H9 (cell line): ENCODE data around the gene TRMT44. TPM values are rescaled to one million over a fixed set of nuclear protein-coding genes. Genes with fewer than 3 reads are reported as not detected.
A peak's percentile ranks its signal among the peaks of the same experiment; 100 is the strongest.

Source experiments
- DNase-seq: peaks from one replicate; pipeline ENCODE4 v3.0.0-alpha.2; 2017
- H2AFZ ChIP-seq: one replicate; pipeline ENCODE4 v1.6.1; 2013; ENCODE audit warnings: mild to moderate bottlenecking, low read length, control low read depth, moderate library complexity
- H2AK5ac ChIP-seq: 2 replicates; pipeline ENCODE4 v1.6.1; 2013; ENCODE audit warnings: low read length, control low read depth, mixed read lengths; ENCODE audit not compliant: insufficient read length
- H2BK120ac ChIP-seq: one replicate; pipeline ENCODE4 v1.6.1; 2013; ENCODE audit warnings: low read depth, mild to moderate bottlenecking, low read length, control low read depth, inconsistent platforms; ENCODE audit not compliant: poor library complexity, severe bottlenecking
- H2BK12ac ChIP-seq: 2 replicates; pipeline ENCODE4 v1.6.1; 2013; ENCODE audit warnings: low read length, control low read depth, mixed read lengths, low read depth; ENCODE audit not compliant: insufficient read length
- H2BK15ac ChIP-seq: 2 replicates; pipeline ENCODE4 v1.6.1; 2013; ENCODE audit warnings: low read depth, low read length, control low read depth
- H2BK20ac ChIP-seq: one replicate; pipeline ENCODE4 v1.6.1; 2013; ENCODE audit warnings: low read depth, mild to moderate bottlenecking, low read length, control low read depth, inconsistent platforms; ENCODE audit not compliant: poor library complexity, severe bottlenecking
- H2BK5ac ChIP-seq: 2 replicates; pipeline ENCODE4 v1.6.1; 2013; ENCODE audit warnings: low read length, control low read depth, mixed read lengths; ENCODE audit not compliant: insufficient read length
- H3K14ac ChIP-seq: 2 replicates; pipeline ENCODE4 v1.6.1; 2013; ENCODE audit warnings: low read length, control low read depth; ENCODE audit not compliant: insufficient read depth
- H3K18ac ChIP-seq: 2 replicates; pipeline ENCODE4 v1.6.1; 2013; ENCODE audit warnings: low read depth, mild to moderate bottlenecking, mixed read lengths, low read length, control low read depth; ENCODE audit not compliant: insufficient read length
- H3K23ac ChIP-seq: 2 replicates; pipeline ENCODE4 v1.6.1; 2013; ENCODE audit warnings: low read length, control low read depth, mixed read lengths, low read depth; ENCODE audit not compliant: insufficient read length
- H3K23me2 ChIP-seq: 2 replicates; pipeline ENCODE4 v1.6.1; 2013; ENCODE audit warnings: low read depth, mild to moderate bottlenecking, mixed read lengths, low read length, control low read depth; ENCODE audit not compliant: insufficient read length, poor library complexity, severe bottlenecking
- H3K27ac ChIP-seq: 2 replicates; pipeline ENCODE4 v1.5.1; 2013; ENCODE audit warnings: low read length, control low read depth, mixed read lengths, low read depth; ENCODE audit not compliant: insufficient read length
- H3K27me3 ChIP-seq: 2 replicates; pipeline ENCODE4 v1.6.1; 2013; ENCODE audit warnings: low read length, control low read depth, inconsistent platforms; ENCODE audit not compliant: insufficient read depth
- H3K4ac ChIP-seq: 2 replicates; pipeline ENCODE4 v1.6.1; 2013; ENCODE audit warnings: low read depth, mild to moderate bottlenecking, control low read depth, inconsistent platforms, low read length, moderate library complexity
- H3K4me1 ChIP-seq: 2 replicates; pipeline ENCODE4 v1.6.1; 2013; ENCODE audit warnings: low read length, control low read depth, inconsistent platforms; ENCODE audit not compliant: insufficient read depth
- H3K4me2 ChIP-seq: 2 replicates; pipeline ENCODE4 v1.6.1; 2013; ENCODE audit warnings: low read length, control low read depth, mixed read lengths; ENCODE audit not compliant: insufficient read length, insufficient read depth
- H3K56ac ChIP-seq: 2 replicates; pipeline ENCODE4 v1.6.1; 2013; ENCODE audit warnings: low read depth, mild to moderate bottlenecking, mixed read lengths, low read length, control low read depth; ENCODE audit not compliant: insufficient read length
- H3K79me1 ChIP-seq: 2 replicates; pipeline ENCODE4 v1.6.1; 2013; ENCODE audit warnings: low read depth, mild to moderate bottlenecking, moderate library complexity, low read length, control low read depth, inconsistent platforms; ENCODE audit not compliant: insufficient read depth, poor library complexity, severe bottlenecking
- H3K79me2 ChIP-seq: 2 replicates; pipeline ENCODE4 v1.6.1; 2013; ENCODE audit warnings: low read length, control low read depth, inconsistent platforms; ENCODE audit not compliant: insufficient read depth
- H3K9ac ChIP-seq: 2 replicates; pipeline ENCODE4 v1.6.1; 2013; ENCODE audit warnings: low read length, control low read depth, mixed read lengths; ENCODE audit not compliant: insufficient read length; ENCODE audit errors: extremely low read depth
- H3K9me3 ChIP-seq: one replicate; pipeline ENCODE4 v1.6.1; 2013; ENCODE audit warnings: low read depth, low read length, inconsistent platforms; ENCODE audit not compliant: control insufficient read depth
- H3T11ph ChIP-seq: one replicate; pipeline ENCODE4 v1.6.1; 2013; ENCODE audit warnings: mild to moderate bottlenecking, low read length, control low read depth, inconsistent platforms
- H4K20me1 ChIP-seq: one replicate; pipeline ENCODE4 v1.6.1; 2013; ENCODE audit not compliant: control insufficient read depth, insufficient read length, insufficient read depth
- H4K5ac ChIP-seq: 2 replicates; pipeline ENCODE4 v1.6.1; 2013; ENCODE audit warnings: low read depth, mild to moderate bottlenecking, mixed read lengths, low read length, control low read depth; ENCODE audit not compliant: insufficient read length
- H4K8ac ChIP-seq: replicated peaks from 2 replicates; pipeline ENCODE4 v1.6.1; 2013; ENCODE audit warnings: low read length, control low read depth, mixed read lengths, low read depth; ENCODE audit not compliant: insufficient read length
- H4K91ac ChIP-seq: 2 replicates; pipeline ENCODE4 v1.6.1; 2013; ENCODE audit warnings: low read depth, mild to moderate bottlenecking, moderate library complexity, mixed read lengths, low read length, control low read depth; ENCODE audit not compliant: insufficient read length
- H3K27ac Mint-ChIP-seq, 3 experiments: 2 replicates in 2 of 3; 3 replicates in 1 of 3; pipeline ENCODE4 v1.8.0; 2020 to 2021; ENCODE audit warnings: mixed read lengths in 3 of 3, mild to moderate bottlenecking in 1 of 3, moderate library complexity in 1 of 3
- H3K27me3 Mint-ChIP-seq: 2 replicates; pipeline ENCODE4 v1.8.0; 2021; ENCODE audit warnings: low read depth, mild to moderate bottlenecking, moderate library complexity, mixed read lengths
- H3K36me3 Mint-ChIP-seq, 3 experiments: 2 replicates in 2 of 3; 3 replicates in 1 of 3; pipeline ENCODE4 v1.8.0; 2020 to 2021; ENCODE audit warnings: low read depth in 3 of 3, mixed read lengths in 3 of 3; ENCODE audit not compliant: insufficient read depth in 1 of 3
- H3K4me1 Mint-ChIP-seq, 2 experiments: 2 replicates each; pipeline ENCODE4 v1.8.0; 2020; ENCODE audit warnings: mixed read lengths in 2 of 2
- H3K4me3 Mint-ChIP-seq, 2 experiments: 2 replicates in 1 of 2; 3 replicates in 1 of 2; pipeline ENCODE4 v1.8.0; 2020 to 2021; ENCODE audit warnings: mild to moderate bottlenecking in 2 of 2, mixed read lengths in 2 of 2, moderate library complexity in 1 of 2
- H3K9me3 Mint-ChIP-seq, 2 experiments: 2 replicates in 1 of 2; 3 replicates in 1 of 2; pipeline ENCODE4 v1.8.0; 2020; ENCODE audit warnings: mild to moderate bottlenecking in 2 of 2, mixed read lengths in 2 of 2, moderate library complexity in 1 of 2
- WGBS: extraction: QIAGEN DNeasy Blood & Tissue Kit; methylation state at CpG from one replicate; pipeline ENCODE4 v1.1.7; 2013; ENCODE audit warnings: missing lambda C conversion rate, low lambda C conversion rate, mixed read lengths; ENCODE audit not compliant: insufficient read length; ENCODE audit errors: extremely low coverage; 5-methylcytosine and 5-hydroxymethylcytosine counted together
- total RNA-seq: library from RNA; stranded (reverse); gene quantifications from 2 replicates; pipeline ENCODE4 v1.2.1, GENCODE V29; 2021
- TF ChIP-seq, protein P1 (sequence below): fragments of 200-600 bp; sonication (generic); conservative IDR thresholded peaks from 3 replicates; pipeline ENCODE4 v1.8.0; 2021; ENCODE audit warnings: antibody characterized with exemption, mild to moderate bottlenecking

The TRMT44 gene
- total RNA-seq, 1 experiment from 2014 or later: 22.8 TPM

DNA sequence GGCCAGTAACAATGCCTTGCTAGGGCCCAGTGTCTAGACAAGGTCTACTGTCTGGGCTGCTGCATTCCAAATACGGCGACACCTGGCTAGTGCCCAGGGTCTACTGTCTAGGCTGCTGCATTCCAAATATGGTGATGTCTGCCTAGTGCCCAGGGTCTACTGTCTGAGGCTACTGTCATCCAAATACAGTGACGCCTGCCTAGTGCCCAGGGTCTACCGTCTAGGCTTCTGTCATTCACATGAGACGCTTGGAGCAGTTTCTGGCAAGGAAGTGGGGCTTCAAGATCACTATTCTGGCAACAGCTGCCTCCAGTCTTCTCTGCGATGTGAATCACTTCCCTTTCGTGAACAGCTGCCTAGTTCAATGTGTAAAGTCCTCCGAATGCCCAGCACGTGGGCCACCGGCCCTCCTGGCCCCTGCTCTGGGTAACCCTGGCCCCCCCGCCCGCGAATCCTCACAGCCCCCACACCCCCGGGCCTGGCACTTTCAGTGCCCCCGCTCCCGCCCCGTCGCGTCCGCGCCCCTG lies 12.8 kb upstream of the TRMT44 start:
- Histone ChIP-seq H4K8ac (no peak overlapping the region), H3K9ac (no peak overlapping the region), H3K18ac (no peak overlapping the region), H3K56ac (no peak overlapping the region), H3K9me3 (no peaks in the 10 kb centered on the region), H3T11ph (no peak overlapping the region), H2BK15ac (no peak overlapping the region), H2BK120ac (no peak overlapping the region), H3K27ac (no peak overlapping the region), H4K91ac (no peak overlapping the region), H2AK5ac (no peak overlapping the region), H3K14ac (no peak overlapping the region), H2BK5ac (no peak overlapping the region), H3K4me2 (peak overlapping the region; percentile 23), H3K4ac (no peak overlapping the region), H4K20me1 (no peaks in the 10 kb centered on the region), H3K4me1 (no peaks in the 10 kb centered on the region), H4K5ac (no peak overlapping the region), H3K79me2 (no peaks in the 10 kb centered on the region), H2AFZ (no peak overlapping the region), H3K23me2 (no peaks in the 10 kb centered on the region), H3K23ac (no peak overlapping the region), H2BK12ac (no peak overlapping the region), H2BK20ac (no peak overlapping the region), H3K79me1 (no peaks in the 10 kb centered on the region), H3K27me3 (no peaks in the 10 kb centered on the region)
- peaks cover 14% of the 10 kb centered on the region for H3K27me3 Mint-ChIP-seq
- no peaks in the 10 kb centered on the region for H3K9me3 Mint-ChIP-seq
- H3K36me3 Mint-ChIP-seq: no peaks in the 10 kb centered on the region; a peak in 1 of 7 replicates
- H3K4me3 Mint-ChIP-seq: peak overlapping the region; percentile 91 to 95
- TF ChIP-seq, protein P1, sequence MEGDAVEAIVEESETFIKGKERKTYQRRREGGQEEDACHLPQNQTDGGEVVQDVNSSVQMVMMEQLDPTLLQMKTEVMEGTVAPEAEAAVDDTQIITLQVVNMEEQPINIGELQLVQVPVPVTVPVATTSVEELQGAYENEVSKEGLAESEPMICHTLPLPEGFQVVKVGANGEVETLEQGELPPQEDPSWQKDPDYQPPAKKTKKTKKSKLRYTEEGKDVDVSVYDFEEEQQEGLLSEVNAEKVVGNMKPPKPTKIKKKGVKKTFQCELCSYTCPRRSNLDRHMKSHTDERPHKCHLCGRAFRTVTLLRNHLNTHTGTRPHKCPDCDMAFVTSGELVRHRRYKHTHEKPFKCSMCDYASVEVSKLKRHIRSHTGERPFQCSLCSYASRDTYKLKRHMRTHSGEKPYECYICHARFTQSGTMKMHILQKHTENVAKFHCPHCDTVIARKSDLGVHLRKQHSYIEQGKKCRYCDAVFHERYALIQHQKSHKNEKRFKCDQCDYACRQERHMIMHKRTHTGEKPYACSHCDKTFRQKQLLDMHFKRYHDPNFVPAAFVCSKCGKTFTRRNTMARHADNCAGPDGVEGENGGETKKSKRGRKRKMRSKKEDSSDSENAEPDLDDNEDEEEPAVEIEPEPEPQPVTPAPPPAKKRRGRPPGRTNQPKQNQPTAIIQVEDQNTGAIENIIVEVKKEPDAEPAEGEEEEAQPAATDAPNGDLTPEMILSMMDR: no peak
- H3K4me1 Mint-ChIP-seq: peaks cover 10 to 19% of the 10 kb centered on the region in 2 experiments
- DNase-seq: no peak
- no CpG with 5 or more reads among the region's 21 CpGs for WGBS
- H3K27ac Mint-ChIP-seq: no peak overlapping the region
